ENCODE measurements around the gene TECTB. TPM values are rescaled to one million over a fixed set of nuclear protein-coding genes. Genes with fewer than 3 reads are reported as not detected.

TECTB gene
- total RNA-seq, 2 donors from 2014 or later = not detected

GRCh38 chr10:112340601-112341000, 57.4 kb downstream of the TECTB start:
- Histone ChIP-seq H3K27ac (no peak overlapping the region), H3K9me3 (no peaks in the 10 kb centered on the region), H3K4me3 (no peak overlapping the region), H3K36me3 (no peaks in the 10 kb centered on the region), H3K4me1 (replicated peaks) (no peaks in the 10 kb centered on the region), H3K27me3 (replicated peaks; ENCODE audit: insufficient read depth) (no peaks in the 10 kb centered on the region)
- WGBS = 85% methylated on average over 2 of the region's 2 CpGs
- DNase-seq (ENCODE audit: low spot score) = no peak
- intact Hi-C loops (cut with DNase I) = no loop called here
- TF ChIP-seq POLR2AphosphoS5 (IDR thresholded peaks at IDR 0.05) (no peak), CTCF (IDR thresholded peaks at IDR 0.05) (no peak), POLR2A (IDR thresholded peaks at IDR 0.05) (no peak)

DNA sequence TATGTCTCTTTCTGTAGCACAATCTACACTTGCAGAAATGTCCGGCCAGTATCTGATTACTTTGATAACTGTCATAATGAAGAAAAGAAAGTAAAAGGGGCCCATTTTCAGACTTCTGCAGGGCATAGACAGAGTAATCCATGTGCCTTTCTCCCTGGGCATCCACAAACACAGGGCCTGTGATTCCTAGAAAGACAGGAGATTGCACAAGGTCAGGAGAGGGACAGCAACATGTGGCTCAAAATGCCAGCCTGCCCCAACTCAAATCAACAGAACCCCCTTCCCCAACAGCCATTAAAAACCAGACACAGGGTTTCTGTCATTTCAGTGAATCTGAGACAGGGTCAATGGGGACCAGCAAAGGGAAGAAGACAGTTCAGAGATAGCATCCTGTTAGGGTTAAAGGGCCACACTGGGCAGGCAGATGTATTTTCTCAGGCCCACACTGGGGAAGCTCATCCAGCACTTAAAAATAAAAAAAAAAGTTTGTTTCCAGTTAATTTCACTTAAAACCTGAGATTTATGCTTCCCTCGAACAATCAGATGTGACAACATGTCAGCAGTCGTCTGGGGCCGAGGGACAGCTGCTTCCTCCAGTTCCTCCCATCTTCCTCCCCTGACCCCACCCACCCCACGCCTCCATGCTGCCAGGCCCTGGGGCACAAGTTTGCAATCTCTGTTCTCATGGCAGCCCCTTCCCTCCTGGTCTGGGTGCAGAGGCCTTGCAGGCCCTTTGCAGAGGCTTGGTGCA, 60.0 kb downstream of the TECTB start:
- no peaks in the 10 kb centered on the region for H3K27me3 ChIP-seq (replicated peaks; ENCODE audit: insufficient read depth)
- no peaks in the 10 kb centered on the region for H3K9me3 ChIP-seq
- no peaks in the 10 kb centered on the region for H3K36me3 ChIP-seq
- H3K27ac ChIP-seq = no peak overlapping the region
- no peak for TF ChIP-seq CTCF (IDR thresholded peaks at IDR 0.05)
- TF ChIP-seq POLR2A (IDR thresholded peaks at IDR 0.05) = no peak
- no peak for TF ChIP-seq POLR2AphosphoS5 (IDR thresholded peaks at IDR 0.05)
- WGBS = 71% methylated on average over 5 of the region's 5 CpGs
- intact Hi-C loops (cut with DNase I) = no loop called here
- no peak for DNase-seq (ENCODE audit: low spot score)
- no peaks in the 10 kb centered on the region for H3K4me1 ChIP-seq (replicated peaks)
- no peak overlapping the region for H3K4me3 ChIP-seq

DNA sequence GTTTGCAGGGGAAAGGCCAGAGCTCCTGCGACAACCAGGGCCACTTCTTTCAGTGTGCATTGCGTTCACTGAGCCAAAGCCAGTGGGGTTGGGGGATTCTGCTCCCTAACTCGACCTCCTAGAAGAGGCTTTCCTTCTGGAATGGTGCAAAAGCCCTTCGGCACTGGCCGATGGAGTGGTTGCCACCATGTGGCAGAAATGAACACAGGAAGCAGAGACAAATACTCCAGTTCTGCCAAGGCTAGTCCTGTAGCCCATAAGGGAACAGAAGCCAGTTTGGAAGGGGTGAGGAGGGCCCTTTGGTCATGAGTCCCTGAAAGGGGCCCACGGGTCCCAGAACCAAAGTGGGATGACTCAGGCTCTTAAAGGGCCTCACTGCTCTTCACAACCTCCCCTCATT, 61.1 kb downstream of the TECTB start:
- no peaks in the 10 kb centered on the region for H3K36me3 ChIP-seq
- WGBS = 80% methylated on average over 6 of the region's 6 CpGs
- no peaks in the 10 kb centered on the region for H3K27me3 ChIP-seq (replicated peaks; ENCODE audit: insufficient read depth)
- no peaks in the 10 kb centered on the region for H3K4me1 ChIP-seq (replicated peaks)
- no peak overlapping the region for H3K27ac ChIP-seq
- no peak for TF ChIP-seq POLR2AphosphoS5 (IDR thresholded peaks at IDR 0.05)
- no peak for TF ChIP-seq POLR2A (IDR thresholded peaks at IDR 0.05)
- TF ChIP-seq CTCF (IDR thresholded peaks at IDR 0.05) = no peak
- H3K4me3 ChIP-seq = no peak overlapping the region
- H3K9me3 ChIP-seq = no peaks in the 10 kb centered on the region
- DNase-seq (ENCODE audit: low spot score) = no peak
- intact Hi-C loops (cut with DNase I) = no loop called here

DNA sequence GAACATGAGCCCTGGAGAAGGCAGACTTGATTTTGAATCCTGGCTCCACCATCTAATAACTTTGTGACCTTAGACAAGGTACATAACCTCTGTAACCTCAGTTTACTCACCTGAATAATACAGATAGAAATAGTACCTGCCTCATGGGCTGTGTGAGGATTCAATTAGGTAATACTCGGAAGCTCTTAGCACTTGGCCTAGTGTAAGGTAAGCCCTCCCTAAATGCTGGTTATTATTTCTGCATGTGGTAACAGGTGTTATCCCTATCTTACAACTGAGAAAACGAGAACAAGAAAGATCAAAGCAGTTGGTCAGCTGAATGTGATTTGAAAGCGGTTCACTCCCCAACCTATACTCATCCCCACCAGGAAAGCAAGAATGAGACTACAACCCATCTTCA, 62.0 kb downstream of the TECTB start:
- intact Hi-C loops (cut with DNase I) = no loop called here
- 54% methylated on average over 3 of the region's 3 CpGs for WGBS
- no peaks in the 10 kb centered on the region for H3K9me3 ChIP-seq
- H3K27ac ChIP-seq = no peak overlapping the region
- no peak overlapping the region for H3K4me3 ChIP-seq
- no peaks in the 10 kb centered on the region for H3K4me1 ChIP-seq (replicated peaks)
- TF ChIP-seq CTCF (IDR thresholded peaks at IDR 0.05) (no peak), POLR2A (IDR thresholded peaks at IDR 0.05) (no peak), POLR2AphosphoS5 (IDR thresholded peaks at IDR 0.05) (no peak)
- no peaks in the 10 kb centered on the region for H3K36me3 ChIP-seq
- H3K27me3 ChIP-seq (replicated peaks; ENCODE audit: insufficient read depth) = no peaks in the 10 kb centered on the region
- no peak for DNase-seq (ENCODE audit: low spot score)

DNA sequence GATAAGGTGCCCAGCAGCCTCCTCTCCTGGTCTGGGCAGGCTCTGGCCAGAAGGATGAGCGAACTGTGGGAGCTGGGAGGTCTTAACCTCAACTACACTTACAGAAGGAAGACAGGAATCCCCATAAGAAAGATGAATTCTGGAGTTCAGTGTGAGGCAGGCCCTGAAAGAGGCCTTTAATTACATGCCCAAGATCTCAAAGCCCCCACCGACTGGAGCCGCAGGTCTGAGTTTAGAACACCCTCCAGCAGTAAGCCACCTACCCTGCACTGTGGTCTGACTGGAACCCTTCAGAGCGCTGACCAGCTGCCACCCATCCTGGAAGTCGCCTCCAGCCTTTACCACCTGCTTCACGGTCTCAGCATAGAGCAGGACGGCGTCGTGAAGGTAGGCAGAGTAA, 62.5 kb downstream of the TECTB start:
- Histone ChIP-seq H3K36me3 (no peaks in the 10 kb centered on the region), H3K9me3 (no peaks in the 10 kb centered on the region), H3K4me1 (replicated peaks) (no peaks in the 10 kb centered on the region), H3K27me3 (replicated peaks; ENCODE audit: insufficient read depth) (no peaks in the 10 kb centered on the region), H3K27ac (no peak overlapping the region), H3K4me3 (no peak overlapping the region)
- intact Hi-C loops (cut with DNase I) = no loop called here
- TF ChIP-seq POLR2A (IDR thresholded peaks at IDR 0.05) (no peak), CTCF (IDR thresholded peaks at IDR 0.05) (no peak), POLR2AphosphoS5 (IDR thresholded peaks at IDR 0.05) (no peak)
- no peak for DNase-seq (ENCODE audit: low spot score)
- WGBS = 92% methylated on average over 9 of the region's 9 CpGs
